Keratinocyte (primary cell): Measurements from ENCODE around the gene SEMA3A. TPM values are rescaled to one million over a fixed set of nuclear protein-coding genes. Genes with fewer than 3 reads are reported as not detected.

Source experiments
- DNase-seq: peaks from one replicate; pipeline ENCODE4 v3.0.0-alpha.2; 2011; ENCODE audit warnings: low read depth, missing footprints, low spot score
- FAIRE-seq: peaks from 2 replicates; lab custom pipeline; 2011; peaks lifted over from hg19 to GRCh38; lab: Jason Lieb, UNC
- H2AFZ ChIP-seq: 2 replicates; pipeline ENCODE4 v1.6.0; 2012; ENCODE audit warnings: low read length, control low read depth, inconsistent platforms; ENCODE audit not compliant: control insufficient read depth
- H3K27ac ChIP-seq: 2 replicates; pipeline ENCODE4 v1.5.1; 2011; ENCODE audit warnings: low read length; ENCODE audit not compliant: control insufficient read depth, insufficient read depth
- H3K27me3 ChIP-seq: 3 replicates; pipeline ENCODE4 v1.6.0; 2011; ENCODE audit warnings: low read length; ENCODE audit not compliant: control insufficient read depth, insufficient read depth; ENCODE audit errors: extremely low read depth
- H3K36me3 ChIP-seq, 2 experiments: 2 replicates in 1 of 2; 3 replicates in 1 of 2; pipeline ENCODE4 v1.5.1; 2011; ENCODE audit warnings: low read length in 2 of 2, mild to moderate bottlenecking in 1 of 2; ENCODE audit not compliant: control insufficient read depth in 2 of 2, insufficient read depth in 2 of 2; ENCODE audit errors: extremely low read depth in 1 of 2
- H3K4me1 ChIP-seq: 3 replicates; pipeline ENCODE4 v1.5.1; 2011; ENCODE audit warnings: low read length; ENCODE audit not compliant: control insufficient read depth, insufficient read depth; ENCODE audit errors: extremely low read depth
- H3K4me2 ChIP-seq: 3 replicates; pipeline ENCODE4 v1.6.0; 2011; ENCODE audit warnings: low read depth, low read length; ENCODE audit not compliant: control insufficient read depth, insufficient read depth; ENCODE audit errors: extremely low read depth
- H3K4me3 ChIP-seq, 3 experiments: fragments of 200-600 bp in 1 of 3; sonication (generic) in 1 of 3; 2 replicates in 2 of 3; 3 replicates in 1 of 3; pipeline ENCODE4 v1.5.1; 2011 to 2016; ENCODE audit warnings: low read length in 3 of 3, mild to moderate bottlenecking in 3 of 3, control low read depth in 2 of 3, inconsistent platforms in 1 of 3, low read depth in 1 of 3, mixed read lengths in 1 of 3, mixed run types in 1 of 3, moderate library complexity in 1 of 3; ENCODE audit not compliant: control insufficient read depth in 2 of 3, insufficient read depth in 2 of 3; ENCODE audit errors: extremely low read depth in 1 of 3
- H3K79me2 ChIP-seq: 2 replicates; pipeline ENCODE4 v1.6.0; 2012; ENCODE audit warnings: low read length; ENCODE audit not compliant: control insufficient read depth, insufficient read depth
- H3K9ac ChIP-seq: 3 replicates; pipeline ENCODE4 v1.6.0; 2011; ENCODE audit warnings: low read length; ENCODE audit not compliant: control insufficient read depth, insufficient read depth; ENCODE audit errors: extremely low read depth
- H3K9me1 ChIP-seq: 3 replicates; pipeline ENCODE4 v1.6.0; 2011; ENCODE audit warnings: low read length; ENCODE audit not compliant: control insufficient read depth, insufficient read depth; ENCODE audit errors: extremely low read depth
- H3K9me3 ChIP-seq: 2 replicates; pipeline ENCODE4 v1.5.1; 2012; ENCODE audit warnings: low read depth, low read length; ENCODE audit not compliant: control insufficient read depth
- H4K20me1 ChIP-seq: 3 replicates; pipeline ENCODE4 v1.6.0; 2011; ENCODE audit warnings: low read length; ENCODE audit not compliant: control insufficient read depth, insufficient read depth; ENCODE audit errors: extremely low read depth
- CTCF ChIP-seq, 3 experiments: IDR thresholded peaks in 1 of 3; conservative IDR thresholded peaks in 1 of 3; optimal IDR thresholded peaks in 1 of 3; 2 replicates in 2 of 3; 3 replicates in 1 of 3; pipeline versions ENCODE3 to v1.5.1; 2011; ENCODE audit warnings: low read length in 3 of 3, mild to moderate bottlenecking in 3 of 3, moderate library complexity in 2 of 3, control low read depth in 1 of 3, inconsistent platforms in 1 of 3; ENCODE audit not compliant: insufficient read depth in 2 of 3; ENCODE audit errors: extremely low read depth in 1 of 3
- EZH2 ChIP-seq: IDR thresholded peaks from one replicate; pipeline ENCODE4 v1.6.1; 2012; ENCODE audit warnings: inconsistent platforms, mild to moderate bottlenecking, low read length, moderate library complexity
- dilution Hi-C: fragments of 300-500 bp; cut with MboI; formaldehyde crosslinking; loops from one replicate; pipeline ENCODE4 v1.7.0; 2020; ENCODE audit warnings: low sequenced_read_pairs; ENCODE audit not compliant: extremely low pct_ligation_motif_present
- polyA plus RNA-seq, 5 experiments: library from polyadenylated mRNA; depleted of rRNA in 3 of 5; stranded (reverse) in 3 of 5; stranded (forward) in 1 of 5; unstranded in 1 of 5; fragments of >200 nt; gene quantifications; 1 replicate in 1 of 5; 2 replicates in 3 of 5; 3 replicates in 1 of 5; pipeline versions ENCODE4 v1.2.1 to v1.2.3, GENCODE V29; 2011 to 2012; ENCODE audit warnings: missing spikeins in 2 of 5, low read depth in 1 of 5, low replicate concordance in 1 of 5

The SEMA3A gene
- polyA plus RNA-seq, 1 donor (not counting 4 experiments of a cell fraction or from before 2014, with no cell fraction given) = 2.1 TPM

- H2AFZ ChIP-seq = no peak overlapping the region
- DNase-seq (no peak), FAIRE-seq (no peak)
- no peaks in the 10 kb centered on the region for H3K9me1 ChIP-seq
- no peak overlapping the region for H3K9ac ChIP-seq
- no peak for TF ChIP-seq CTCF (optimal IDR thresholded peaks at IDR 0.05 in 1 of 3, IDR thresholded peaks at IDR 0.05 in 1 of 3, conservative IDR thresholded peaks at IDR 0.05 in 1 of 3; ENCODE audit: extremely low read depth in 1 of 3, insufficient read depth in 2 of 3, low read length in 3 of 3)
- no peak for TF ChIP-seq EZH2
- H3K79me2 ChIP-seq = no peaks in the 10 kb centered on the region
- dilution Hi-C loops = no loop called here
- no peak overlapping the region for H3K4me2 ChIP-seq
- no peaks in the 10 kb centered on the region for H3K36me3 ChIP-seq
- H3K4me3 ChIP-seq = no peak overlapping the region
- no peaks in the 10 kb centered on the region for H3K9me3 ChIP-seq
- H4K20me1 ChIP-seq = no peaks in the 10 kb centered on the region
- no peaks in the 10 kb centered on the region for H3K4me1 ChIP-seq
- H3K27me3 ChIP-seq = no peaks in the 10 kb centered on the region
- H3K27ac ChIP-seq = no peak overlapping the region
Measured at GRCh38 chr7:84224505-84224904, 29.9 kb upstream of the SEMA3A start.

- Histone ChIP-seq H3K9me3 (no peaks in the 10 kb centered on the region), H2AFZ (no peak overlapping the region), H3K36me3 (no peaks in the 10 kb centered on the region), H3K79me2 (no peaks in the 10 kb centered on the region), H3K9ac (no peak overlapping the region), H3K4me2 (no peak overlapping the region), H3K27ac (no peak overlapping the region), H3K9me1 (no peaks in the 10 kb centered on the region), H3K27me3 (no peaks in the 10 kb centered on the region), H3K4me3 (no peak overlapping the region), H4K20me1 (no peaks in the 10 kb centered on the region), H3K4me1 (no peaks in the 10 kb centered on the region)
- FAIRE-seq = no peak
- no peak for DNase-seq
- dilution Hi-C loops = no loop called here
- TF ChIP-seq CTCF (optimal IDR thresholded peaks at IDR 0.05 in 1 of 3, IDR thresholded peaks at IDR 0.05 in 1 of 3, conservative IDR thresholded peaks at IDR 0.05 in 1 of 3; ENCODE audit: extremely low read depth in 1 of 3, insufficient read depth in 2 of 3, low read length in 3 of 3) (no peak), EZH2 (no peak)
Measured at GRCh38 chr7:84219310-84219709, 24.7 kb upstream of the SEMA3A start.
